GM19099 (cell line): ENCODE results near the gene ALS2CL.

Experiments
- POLR2A ChIP-seq: IDR thresholded peaks from 3 replicates; pipeline ENCODE4 v1.6.1; 2011; ENCODE audit warnings: low read depth; ENCODE audit not compliant: insufficient read length; ENCODE audit errors: extremely low read depth

The ALS2CL gene

DNA sequence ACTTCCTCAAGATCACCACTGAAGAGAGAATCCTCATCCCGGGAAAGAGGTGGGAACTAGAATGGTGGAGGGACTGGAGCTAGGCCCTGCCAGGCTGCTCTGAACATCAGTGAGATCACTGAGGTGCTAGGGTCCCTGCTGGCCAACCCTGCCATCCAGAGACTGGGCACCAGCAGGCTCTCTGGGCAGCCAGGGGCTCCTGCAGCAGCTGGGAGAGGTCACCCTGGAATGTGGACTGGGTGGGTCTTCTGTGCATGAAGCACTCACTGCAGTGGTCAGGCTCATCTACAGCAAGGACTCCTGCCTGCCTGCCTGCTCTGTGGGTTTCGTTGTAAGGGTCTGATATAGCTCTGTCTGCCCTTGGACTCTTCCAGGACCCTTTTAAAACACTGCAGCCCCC lies 24.9 kb downstream of the ALS2CL start:
- no peak for TF ChIP-seq POLR2A

GRCh38 chr3:46668116-46668515 lies 25.4 kb downstream of the ALS2CL start:
- no peak for TF ChIP-seq POLR2A

DNA sequence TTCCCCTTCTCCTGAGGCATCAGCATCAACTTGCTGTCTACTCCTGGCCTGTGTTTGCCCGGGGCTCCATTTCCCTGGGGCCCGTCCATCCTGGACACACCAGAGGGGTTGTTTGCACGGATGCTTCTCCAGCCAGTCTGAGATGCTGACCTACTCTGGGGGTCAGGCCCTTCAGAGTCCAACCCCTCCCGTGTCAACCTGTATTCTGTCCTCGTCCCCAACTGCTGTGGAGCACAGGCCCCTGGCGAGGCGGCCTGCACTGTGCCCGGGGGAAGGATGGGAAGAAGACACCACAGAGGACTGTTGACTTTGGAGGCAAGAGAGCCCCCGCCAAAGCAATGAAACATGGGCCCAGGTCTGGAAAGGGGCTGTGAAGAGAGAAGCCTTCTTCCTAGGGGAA lies 25.8 kb downstream of the ALS2CL start:
- TF ChIP-seq POLR2A, result no peak

GRCh38 chr3:46667061-46667621 lies 26.3 kb downstream of the ALS2CL start:
- TF ChIP-seq POLR2A, result no peak

- TF ChIP-seq POLR2A, result no peak
Observed at GRCh38 chr3:46666453-46666845, 27.0 kb downstream of the ALS2CL start.

GRCh38 chr3:46665763-46666452 lies 27.6 kb downstream of the ALS2CL start:
- no peak for TF ChIP-seq POLR2A

DNA sequence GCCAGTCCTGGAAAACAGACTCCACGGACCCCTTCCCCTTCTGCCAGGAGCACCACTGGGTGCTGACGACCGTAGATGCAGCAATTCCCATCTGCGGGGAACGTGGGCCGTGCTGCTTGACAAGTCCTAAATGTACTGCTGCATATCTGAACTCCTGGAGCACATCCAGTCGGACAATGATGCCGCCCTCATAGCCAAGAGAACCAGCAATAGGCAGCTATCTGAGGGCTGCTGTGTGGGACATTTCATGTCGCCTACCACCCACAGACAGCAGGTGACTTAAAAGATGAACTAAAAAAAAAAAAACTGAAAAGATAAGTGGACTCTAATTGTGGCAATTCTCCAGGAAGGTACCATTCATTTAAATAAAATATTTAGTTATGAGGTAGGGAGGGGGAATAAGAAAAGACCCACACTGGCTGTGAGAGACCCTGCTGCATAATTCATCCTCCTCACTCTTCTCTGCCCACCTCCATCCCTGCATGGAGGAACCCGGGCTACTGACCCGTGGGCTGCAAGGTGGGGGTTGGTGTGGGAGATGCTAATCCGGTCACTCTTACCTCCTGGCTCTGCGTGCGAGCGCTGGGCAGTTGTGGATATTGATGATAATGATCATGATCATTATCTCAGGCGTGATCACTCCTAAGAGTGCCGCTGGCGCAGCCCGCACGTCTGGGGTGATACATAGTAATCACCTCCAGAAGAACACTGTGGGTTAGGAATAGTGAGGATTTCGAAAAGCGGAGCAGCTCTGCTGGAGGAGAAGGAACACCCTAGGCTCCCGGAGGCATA lies 28.3 kb downstream of the ALS2CL start:
- TF ChIP-seq POLR2A, result no peak

DNA sequence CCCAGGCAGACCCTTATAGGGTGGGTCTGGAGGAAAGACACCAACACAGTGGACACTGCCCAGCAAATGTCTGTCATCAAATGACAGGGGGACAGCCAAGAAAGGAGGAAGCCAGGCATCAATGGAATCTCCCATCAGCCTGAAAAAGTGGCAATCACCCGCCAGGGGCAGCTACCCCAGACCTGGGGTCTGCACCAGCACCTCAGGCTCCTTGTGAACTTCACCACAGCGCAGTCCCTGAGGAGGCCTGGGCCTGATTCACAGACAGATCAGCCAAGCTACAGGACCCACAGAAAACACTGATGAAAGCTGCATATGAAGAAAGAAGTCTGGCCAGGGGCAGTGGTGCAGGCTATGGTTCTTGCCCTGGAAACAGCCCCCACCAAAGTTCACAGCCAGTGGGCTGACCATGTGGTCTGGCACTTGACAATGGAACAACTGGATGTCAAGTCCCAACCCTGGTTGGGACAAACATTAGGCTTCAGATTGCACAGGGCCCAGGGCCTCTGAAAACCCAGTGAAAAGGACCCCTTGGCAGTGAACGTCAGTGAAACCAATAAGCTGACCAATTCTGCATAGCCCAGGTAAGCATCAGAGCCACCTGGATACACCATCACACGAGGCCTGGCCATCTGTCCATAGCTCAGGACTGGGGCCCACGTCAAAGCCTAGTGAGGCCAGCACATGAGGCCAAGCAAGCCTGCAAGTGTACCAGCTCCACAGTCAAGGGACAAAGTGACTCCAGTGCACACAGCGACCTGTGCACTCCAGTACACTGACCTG lies 29.1 kb downstream of the ALS2CL start:
- no peak for TF ChIP-seq POLR2A

GRCh38 chr3:46663591-46664135 lies 29.8 kb downstream of the ALS2CL start:
- no peak for TF ChIP-seq POLR2A

DNA sequence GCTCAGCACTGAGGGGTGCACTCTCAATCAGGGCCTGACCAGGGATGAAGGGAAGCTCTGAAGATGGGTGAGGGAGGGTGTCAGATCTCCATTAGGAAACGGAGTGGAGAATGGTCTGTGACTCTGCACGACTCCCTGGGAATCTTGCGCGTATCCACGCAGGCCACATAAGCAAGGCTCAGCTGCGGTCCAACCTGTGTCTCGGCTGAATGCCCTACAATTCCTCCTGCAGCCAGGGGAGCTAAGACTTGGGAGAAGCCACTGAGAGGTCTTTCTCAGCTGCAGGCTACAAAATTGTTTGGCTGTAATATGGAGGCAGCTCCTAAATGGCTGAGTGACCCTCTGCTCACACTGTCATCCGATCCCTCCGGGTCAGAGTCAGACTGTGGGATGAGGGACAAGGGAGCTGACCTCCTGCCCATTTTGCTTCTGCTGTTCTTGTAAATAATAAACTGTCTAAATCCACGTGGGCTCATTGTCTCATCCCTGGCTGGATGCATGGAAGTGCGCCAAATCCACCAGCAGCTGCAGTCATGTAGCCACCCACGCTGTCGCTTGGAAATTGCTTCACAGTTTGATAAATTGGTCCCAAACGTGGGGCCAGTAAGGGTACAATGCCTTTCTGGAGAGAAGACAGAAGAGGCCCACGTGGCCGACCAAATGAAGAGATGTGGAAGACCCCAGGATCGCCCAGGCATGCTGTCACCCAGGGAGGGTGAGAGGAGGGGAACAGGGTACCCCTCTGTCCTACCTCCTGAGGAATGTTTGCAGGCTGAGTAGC lies 30.5 kb downstream of the ALS2CL start:
- TF ChIP-seq POLR2A, result no peak

DNA sequence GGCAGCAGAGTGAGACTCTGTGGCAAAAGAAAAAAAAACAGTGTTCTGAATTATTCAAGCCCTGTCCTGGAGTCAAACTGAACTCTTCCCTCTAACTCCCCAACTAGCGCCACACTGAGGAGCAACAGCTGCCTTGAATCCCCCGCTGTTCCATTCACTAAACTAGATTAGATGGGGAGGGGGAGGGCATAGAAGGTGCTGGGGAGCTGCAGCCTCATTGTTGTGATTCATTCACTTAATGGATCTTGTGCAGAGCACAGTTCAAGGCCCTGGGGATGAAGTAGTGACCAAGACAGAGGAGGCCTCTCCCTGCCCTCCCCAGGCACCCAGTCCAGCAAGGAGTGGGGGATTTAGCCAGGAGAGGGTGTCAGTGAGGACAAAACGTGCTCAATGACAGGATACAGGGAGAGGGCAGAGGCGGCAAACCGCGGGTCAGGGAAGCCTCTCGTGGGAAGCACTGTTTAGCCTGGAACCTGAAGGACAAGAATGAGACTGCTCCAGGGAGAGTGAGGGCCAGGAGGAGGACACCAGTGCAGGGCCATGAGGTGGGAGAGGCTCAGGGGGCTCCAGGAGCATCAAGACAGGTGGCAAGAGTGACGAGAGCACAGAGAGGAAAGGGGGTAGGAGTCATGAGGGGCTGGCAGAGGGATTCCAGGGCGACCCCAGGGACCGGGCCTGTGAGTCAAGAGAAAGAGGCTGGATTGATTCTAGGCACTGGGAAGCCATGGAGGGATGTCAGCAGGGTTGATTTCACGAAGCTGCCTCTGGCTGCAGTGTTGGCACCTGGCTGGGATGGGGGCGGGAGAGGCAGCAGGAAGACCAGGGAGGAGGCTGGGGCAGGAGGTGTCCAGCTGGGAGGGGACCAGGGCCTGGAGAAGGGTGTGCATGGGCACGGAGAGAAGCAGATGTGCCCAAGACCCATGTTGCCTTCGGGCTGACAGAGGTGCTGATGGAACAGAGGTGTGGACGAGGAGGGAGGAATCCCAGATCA lies 31.4 kb downstream of the ALS2CL start:
- no peak for TF ChIP-seq POLR2A

DNA sequence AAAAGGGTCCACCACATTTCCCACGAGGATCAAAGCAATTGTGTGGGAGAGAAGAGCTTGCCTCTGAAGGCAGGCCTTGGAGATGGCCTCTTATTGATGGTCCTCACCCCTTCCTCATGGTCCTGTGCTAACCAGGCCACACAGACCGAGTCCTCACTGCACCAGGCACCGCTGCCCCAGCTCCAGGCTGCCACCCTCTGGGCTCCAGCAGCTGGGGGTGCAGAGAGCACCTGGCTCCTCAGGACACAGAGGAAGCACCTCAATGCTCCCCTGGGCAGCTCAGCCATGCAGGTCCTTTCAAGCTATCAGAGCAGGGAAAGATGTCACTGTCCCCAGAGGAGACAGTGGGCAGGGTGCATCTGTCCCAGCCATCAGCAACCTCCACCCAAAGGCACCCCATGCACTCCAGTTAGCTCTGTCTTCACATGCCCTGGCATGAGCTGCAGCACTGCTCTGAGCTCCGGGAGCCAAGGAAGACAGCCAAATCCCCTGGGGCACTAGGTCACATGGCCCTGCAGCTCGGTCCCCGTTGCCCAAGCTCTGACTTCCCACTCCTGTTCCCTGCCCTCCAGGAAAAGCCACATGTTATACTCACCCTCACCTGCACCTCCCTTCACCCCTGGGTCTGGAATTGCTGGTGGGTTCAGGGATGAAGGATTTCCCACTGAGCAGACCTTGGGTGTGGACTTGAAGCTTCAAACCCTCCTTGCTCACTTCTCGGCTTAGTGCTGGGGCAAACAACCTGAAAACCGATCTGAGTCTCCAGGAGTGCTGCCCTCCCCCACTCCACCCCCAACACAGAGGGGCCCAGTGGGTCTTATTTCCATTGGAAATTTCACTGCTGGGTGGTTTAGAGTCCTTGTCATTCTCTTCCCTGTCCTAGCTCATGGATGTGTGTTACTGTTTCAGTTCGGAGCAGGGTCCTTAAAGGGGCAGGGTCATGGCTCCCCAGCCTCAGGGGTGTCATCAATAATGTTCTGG lies 32.6 kb downstream of the ALS2CL start:
- no peak for TF ChIP-seq POLR2A

DNA sequence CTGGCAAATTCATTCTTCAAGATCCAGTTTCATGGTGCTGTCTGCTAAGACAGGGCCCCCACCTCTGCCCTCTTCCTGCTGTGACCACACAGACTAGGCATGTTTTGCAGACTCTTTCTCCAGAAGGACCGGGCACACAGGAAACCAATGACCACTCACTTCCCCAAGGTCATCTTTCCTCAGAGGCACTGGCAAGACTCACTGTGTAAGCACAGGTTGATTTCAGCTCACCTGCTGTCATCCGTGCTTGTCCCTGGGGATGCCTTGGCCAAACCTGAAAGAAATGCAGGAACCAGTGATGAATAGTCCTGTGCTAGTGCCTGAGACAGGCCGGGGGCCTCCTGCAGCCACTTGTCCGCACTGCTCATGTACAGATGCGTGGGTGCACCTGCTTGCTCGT lies 33.5 kb downstream of the ALS2CL start:
- no peak for TF ChIP-seq POLR2A

GRCh38 chr3:46659285-46659684 lies 34.2 kb downstream of the ALS2CL start:
- TF ChIP-seq POLR2A, result no peak
